Smooth muscle cell of the brain vasculature (primary cell): ENCODE measurements around the gene SNAP29.
"Not testable (repeated sequence)": the region's sequence is repeated elsewhere in the genome, so short reads cannot be mapped to it uniquely, and the experiment has no call there.

Source experiments
- DNase-seq: peaks from one replicate; pipeline ENCODE4 v3.0.0-alpha.2; 2012; ENCODE audit warnings: low read depth, low spot score

Gene SNAP29

GRCh38 chr22:20930435-20930834, 71.6 kb downstream of the SNAP29 start:
- DNase-seq, result not testable (repeated sequence)

GRCh38 chr22:20931126-20931654, 72.4 kb downstream of the SNAP29 start:
- DNase-seq, result no peak

DNA sequence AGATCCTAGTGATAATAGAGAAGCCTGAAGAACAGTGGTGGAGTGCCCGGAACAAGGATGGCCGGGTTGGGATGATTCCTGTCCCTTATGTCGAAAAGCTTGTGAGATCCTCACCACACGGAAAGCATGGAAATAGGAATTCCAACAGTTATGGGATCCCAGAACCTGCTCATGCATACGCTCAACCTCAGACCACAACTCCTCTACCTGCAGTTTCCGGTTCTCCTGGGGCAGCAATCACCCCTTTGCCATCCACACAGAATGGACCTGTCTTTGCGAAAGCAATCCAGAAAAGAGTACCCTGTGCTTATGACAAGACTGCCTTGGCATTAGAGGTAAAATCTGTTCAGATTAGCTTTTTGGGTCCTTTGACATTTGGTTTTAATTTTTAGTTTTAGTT, 75.1 kb downstream of the SNAP29 start:
- no peak for DNase-seq

DNA sequence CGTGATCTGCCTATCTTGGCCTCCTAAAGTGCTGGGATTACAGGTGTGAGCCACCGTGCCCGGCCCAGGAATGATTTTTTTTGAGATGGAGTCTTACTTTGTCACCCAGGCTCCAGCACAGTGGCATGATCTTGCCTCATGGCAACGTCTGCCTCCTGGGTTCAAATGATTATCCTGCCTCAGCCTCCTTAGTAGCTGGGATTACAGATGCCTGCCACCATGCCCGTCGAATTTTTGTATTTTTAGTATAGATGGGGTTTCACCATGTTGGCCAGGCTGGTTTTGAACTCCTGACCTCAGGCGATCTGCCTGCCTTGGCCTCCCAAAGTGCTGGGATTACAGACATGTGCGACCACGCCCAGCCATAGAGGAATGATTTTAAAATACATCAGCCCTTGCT, 76.2 kb downstream of the SNAP29 start:
- DNase-seq, result not testable (repeated sequence)

DNA sequence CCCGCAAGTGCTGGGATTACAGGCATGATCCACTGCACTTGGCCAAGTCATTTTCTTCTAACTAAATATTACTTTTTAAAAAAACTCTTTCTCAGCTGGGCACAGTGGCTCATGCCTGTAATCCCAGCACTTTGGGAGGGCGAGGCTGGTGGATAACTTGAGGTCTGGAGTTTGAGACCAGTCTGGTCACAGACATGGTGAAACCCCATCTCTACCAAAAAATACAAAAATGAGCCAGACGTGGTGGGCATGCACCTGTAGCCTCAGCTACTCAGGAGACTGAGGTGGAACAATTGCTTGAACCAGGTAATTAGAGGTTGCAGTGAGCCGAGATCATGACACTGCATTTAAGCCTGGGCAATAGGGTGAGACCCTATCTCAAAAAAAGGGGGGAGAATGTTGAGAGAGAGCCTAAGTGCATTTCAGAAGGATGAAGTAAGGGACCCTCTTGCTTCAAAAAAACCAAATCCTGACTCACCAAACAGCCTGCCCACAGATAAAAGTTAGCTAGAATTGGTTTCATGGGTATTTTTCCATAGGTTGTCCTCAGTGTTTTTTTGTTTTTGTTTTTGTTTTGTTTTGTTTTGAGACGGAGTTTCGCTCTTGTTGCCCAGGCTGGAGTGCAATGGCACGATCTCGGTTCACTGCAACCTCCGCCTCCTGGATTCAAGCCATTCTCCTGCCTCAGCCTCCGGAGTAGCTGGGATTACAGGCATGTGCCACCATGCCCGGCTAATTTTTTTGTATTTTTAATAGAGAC, 77.2 kb downstream of the SNAP29 start:
- not testable (repeated sequence) for DNase-seq

GRCh38 chr22:20937031-20937793, 78.4 kb downstream of the SNAP29 start:
- DNase-seq, result no peak

GRCh38 chr22:20937794-20938671, 79.2 kb downstream of the SNAP29 start:
- no peak for DNase-seq

DNA sequence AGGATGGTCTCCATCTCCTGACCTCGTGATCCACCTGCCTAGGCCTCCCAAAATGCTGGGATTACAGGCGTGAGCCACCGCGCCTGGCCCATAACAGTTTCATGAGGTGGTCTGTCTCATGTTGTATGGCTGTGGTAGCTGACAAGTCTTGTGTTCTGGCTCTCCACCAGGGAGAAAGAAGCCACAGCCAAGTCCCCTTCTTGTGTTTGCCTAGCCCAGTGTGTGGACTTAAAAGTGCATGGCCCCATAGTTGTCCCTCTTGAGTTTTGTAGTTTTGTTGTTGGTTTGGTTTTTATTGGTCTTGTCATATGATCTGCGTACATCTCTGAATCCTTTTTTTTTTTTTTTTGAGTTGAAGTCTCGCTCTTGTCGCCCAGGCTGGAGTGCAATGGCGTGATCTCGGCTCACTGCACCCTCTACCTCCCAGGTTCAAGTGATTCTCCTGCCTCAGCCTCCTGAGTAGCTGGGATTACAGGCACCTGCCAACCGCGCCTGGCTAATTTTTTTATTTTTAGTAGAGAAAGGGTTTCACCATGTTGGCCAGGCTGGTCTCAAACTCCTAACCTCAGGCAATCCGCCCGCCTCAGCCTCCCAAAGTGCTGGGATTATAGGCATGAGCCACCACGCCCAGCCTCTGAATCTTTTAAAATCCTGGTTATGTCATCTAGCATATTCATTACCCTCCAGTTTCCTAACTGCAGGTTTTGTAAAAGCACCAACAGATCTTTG, 80.8 kb downstream of the SNAP29 start:
- DNase-seq, result not testable (repeated sequence)

GRCh38 chr22:20940186-20940651, 81.4 kb downstream of the SNAP29 start:
- no peak for DNase-seq
